K562 (cell line): ENCODE results near the gene KMT5B.

Experiments used
- CBX8 ChIP-seq: fragments of 200-600 bp; sonication (generic); IDR thresholded peaks from 2 replicates; pipeline ENCODE4 v1.6.1; 2012; ENCODE audit warnings: borderline replicate concordance, mixed run types, low read depth, mild to moderate bottlenecking, moderate library complexity, mixed read lengths, low read length, control low read depth, inconsistent platforms; ENCODE audit not compliant: poor library complexity, severe bottlenecking; ENCODE audit errors: extremely low read depth
- FOSL1 ChIP-seq: fragments of 200-800 bp; sonication (Bioruptor generic); conservative IDR thresholded peaks from 2 replicates; pipeline ENCODE4 v1.6.1; 2016; ENCODE audit warnings: missing genetic modification characterization, missing compliant biosample characterization
- NR3C1 ChIP-seq: sonication (generic); formaldehyde crosslinking; IDR thresholded peaks from 2 replicates; pipeline ENCODE4 v1.8.1; 2022; ENCODE audit warnings: missing genetic modification reagents
- POLR3G ChIP-seq: IDR thresholded peaks from 2 replicates; pipeline ENCODE4 v1.6.1; 2011; ENCODE audit not compliant: insufficient read length, insufficient replicate concordance; ENCODE audit errors: extremely low read depth
- RAD21 ChIP-seq, 2 experiments: fragments of 250-450 bp in 1 of 2; fragments of 450-650 bp in 1 of 2; sonication (Bioruptor Pico) in 1 of 2; formaldehyde crosslinking in 1 of 2; IDR thresholded peaks in 1 of 2; conservative IDR thresholded peaks in 1 of 2; 2 replicates each; pipeline versions ENCODE4 v1.4.0 to v1.8.0; 2020 to 2022; ENCODE audit warnings: mild to moderate bottlenecking in 2 of 2, moderate library complexity in 1 of 2
- ZFP1 ChIP-seq: fragments of 450-650 bp; formaldehyde crosslinking; IDR thresholded peaks from 2 replicates; pipeline ENCODE4 v1.4.0; 2020; ENCODE audit warnings: mild to moderate bottlenecking, mixed read lengths
- ZNF586 ChIP-seq: fragments of 450-650 bp; formaldehyde crosslinking; conservative IDR thresholded peaks from 2 replicates; pipeline ENCODE4 v1.4.0; 2020; ENCODE audit warnings: mild to moderate bottlenecking, moderate library complexity
- TF ChIP-seq, protein P1 (sequence below): sonication (generic); formaldehyde crosslinking; IDR thresholded peaks from 2 replicates; pipeline ENCODE4 v1.8.0; 2022; ENCODE audit warnings: mild to moderate bottlenecking, low read depth, missing genetic modification reagents
- TF ChIP-seq, protein P2 (sequence below): fragments of 450-650 bp; IDR thresholded peaks from one replicate; pipeline ENCODE4 v1.6.1; 2018; ENCODE audit warnings: mild to moderate bottlenecking, moderate library complexity; ENCODE audit not compliant: partially characterized antibody
- TF ChIP-seq, protein P3 (sequence below): sonication (generic); formaldehyde crosslinking; IDR thresholded peaks from 2 replicates; pipeline ENCODE4 v1.8.0; 2022; ENCODE audit warnings: mild to moderate bottlenecking, missing genetic modification reagents, borderline replicate concordance
- TF ChIP-seq, protein P4 (sequence below), 2 experiments: fragments of 450-650 bp; formaldehyde crosslinking in 1 of 2; IDR thresholded peaks; 2 replicates each; pipeline versions ENCODE4 v1.4.0 to v1.6.1; 2014 to 2020; ENCODE audit warnings: mild to moderate bottlenecking in 2 of 2, borderline replicate concordance in 1 of 2, low read depth in 1 of 2
- TF ChIP-seq, protein P5 (sequence below), 3 experiments: IDR thresholded peaks in 2 of 3; conservative IDR thresholded peaks in 1 of 3; 2 replicates each; pipeline ENCODE4 v1.5.1; 2011 to 2012; ENCODE audit warnings: low read length in 3 of 3, mild to moderate bottlenecking in 3 of 3, control low read depth in 2 of 3, improper control_type of control experiment in 1 of 3, inconsistent platforms in 1 of 3, low read depth in 1 of 3, mixed read lengths in 1 of 3, moderate library complexity in 1 of 3; ENCODE audit not compliant: insufficient read depth in 2 of 3

DNA sequence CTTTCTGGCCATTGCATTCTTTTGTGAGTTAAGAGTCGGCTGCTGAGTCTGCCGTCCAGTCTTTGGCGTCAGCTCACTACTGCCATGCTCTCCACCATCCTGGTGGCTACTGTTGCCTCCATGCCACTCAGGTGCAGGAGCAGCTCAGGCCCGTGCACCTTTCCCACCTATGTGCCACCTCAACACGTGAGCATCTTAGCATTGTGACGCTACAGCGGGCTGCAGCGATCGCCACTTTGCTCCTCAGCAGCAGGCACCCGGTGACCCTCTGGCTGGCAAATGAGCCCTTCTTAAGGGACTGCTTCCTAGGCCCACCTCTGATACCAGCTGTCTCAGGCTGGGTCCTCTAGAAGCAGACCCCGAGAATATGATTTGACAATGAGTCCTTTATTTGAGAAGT is 11.5 kb upstream of the KMT5B start:
- TF ChIP-seq POLR3G (no peak), ZNF586 (CRISPR knock-in tag) (no peak), RAD21 (CRISPR knock-in tag; conservative IDR thresholded peaks at IDR 0.05 in 1 of 2, IDR thresholded peaks at IDR 0.05 in 1 of 2) (no peak), CBX8 (no peak), ZFP1 (CRISPR knock-in tag) (no peak), FOSL1 (tag) (no peak), NR3C1 (CRISPR knock-in tag) (no peak)
- TF ChIP-seq, protein P1, sequence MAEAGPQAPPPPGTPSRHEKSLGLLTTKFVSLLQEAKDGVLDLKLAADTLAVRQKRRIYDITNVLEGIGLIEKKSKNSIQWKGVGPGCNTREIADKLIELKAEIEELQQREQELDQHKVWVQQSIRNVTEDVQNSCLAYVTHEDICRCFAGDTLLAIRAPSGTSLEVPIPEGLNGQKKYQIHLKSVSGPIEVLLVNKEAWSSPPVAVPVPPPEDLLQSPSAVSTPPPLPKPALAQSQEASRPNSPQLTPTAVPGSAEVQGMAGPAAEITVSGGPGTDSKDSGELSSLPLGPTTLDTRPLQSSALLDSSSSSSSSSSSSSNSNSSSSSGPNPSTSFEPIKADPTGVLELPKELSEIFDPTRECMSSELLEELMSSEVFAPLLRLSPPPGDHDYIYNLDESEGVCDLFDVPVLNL (CRISPR knock-in tag): no peak
- TF ChIP-seq, protein P2, sequence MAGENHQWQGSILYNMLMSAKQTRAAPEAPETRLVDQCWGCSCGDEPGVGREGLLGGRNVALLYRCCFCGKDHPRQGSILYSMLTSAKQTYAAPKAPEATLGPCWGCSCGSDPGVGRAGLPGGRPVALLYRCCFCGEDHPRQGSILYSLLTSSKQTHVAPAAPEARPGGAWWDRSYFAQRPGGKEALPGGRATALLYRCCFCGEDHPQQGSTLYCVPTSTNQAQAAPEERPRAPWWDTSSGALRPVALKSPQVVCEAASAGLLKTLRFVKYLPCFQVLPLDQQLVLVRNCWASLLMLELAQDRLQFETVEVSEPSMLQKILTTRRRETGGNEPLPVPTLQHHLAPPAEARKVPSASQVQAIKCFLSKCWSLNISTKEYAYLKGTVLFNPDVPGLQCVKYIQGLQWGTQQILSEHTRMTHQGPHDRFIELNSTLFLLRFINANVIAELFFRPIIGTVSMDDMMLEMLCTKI: no peak
- TF ChIP-seq, protein P3, sequence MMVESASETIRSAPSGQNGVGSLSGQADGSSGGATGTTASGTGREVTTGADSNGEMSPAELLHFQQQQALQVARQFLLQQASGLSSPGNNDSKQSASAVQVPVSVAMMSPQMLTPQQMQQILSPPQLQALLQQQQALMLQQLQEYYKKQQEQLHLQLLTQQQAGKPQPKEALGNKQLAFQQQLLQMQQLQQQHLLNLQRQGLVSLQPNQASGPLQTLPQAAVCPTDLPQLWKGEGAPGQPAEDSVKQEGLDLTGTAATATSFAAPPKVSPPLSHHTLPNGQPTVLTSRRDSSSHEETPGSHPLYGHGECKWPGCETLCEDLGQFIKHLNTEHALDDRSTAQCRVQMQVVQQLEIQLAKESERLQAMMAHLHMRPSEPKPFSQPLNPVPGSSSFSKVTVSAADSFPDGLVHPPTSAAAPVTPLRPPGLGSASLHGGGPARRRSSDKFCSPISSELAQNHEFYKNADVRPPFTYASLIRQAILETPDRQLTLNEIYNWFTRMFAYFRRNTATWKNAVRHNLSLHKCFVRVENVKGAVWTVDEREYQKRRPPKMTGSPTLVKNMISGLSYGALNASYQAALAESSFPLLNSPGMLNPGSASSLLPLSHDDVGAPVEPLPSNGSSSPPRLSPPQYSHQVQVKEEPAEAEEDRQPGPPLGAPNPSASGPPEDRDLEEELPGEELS (CRISPR knock-in tag): no peak
- TF ChIP-seq, protein P4, sequence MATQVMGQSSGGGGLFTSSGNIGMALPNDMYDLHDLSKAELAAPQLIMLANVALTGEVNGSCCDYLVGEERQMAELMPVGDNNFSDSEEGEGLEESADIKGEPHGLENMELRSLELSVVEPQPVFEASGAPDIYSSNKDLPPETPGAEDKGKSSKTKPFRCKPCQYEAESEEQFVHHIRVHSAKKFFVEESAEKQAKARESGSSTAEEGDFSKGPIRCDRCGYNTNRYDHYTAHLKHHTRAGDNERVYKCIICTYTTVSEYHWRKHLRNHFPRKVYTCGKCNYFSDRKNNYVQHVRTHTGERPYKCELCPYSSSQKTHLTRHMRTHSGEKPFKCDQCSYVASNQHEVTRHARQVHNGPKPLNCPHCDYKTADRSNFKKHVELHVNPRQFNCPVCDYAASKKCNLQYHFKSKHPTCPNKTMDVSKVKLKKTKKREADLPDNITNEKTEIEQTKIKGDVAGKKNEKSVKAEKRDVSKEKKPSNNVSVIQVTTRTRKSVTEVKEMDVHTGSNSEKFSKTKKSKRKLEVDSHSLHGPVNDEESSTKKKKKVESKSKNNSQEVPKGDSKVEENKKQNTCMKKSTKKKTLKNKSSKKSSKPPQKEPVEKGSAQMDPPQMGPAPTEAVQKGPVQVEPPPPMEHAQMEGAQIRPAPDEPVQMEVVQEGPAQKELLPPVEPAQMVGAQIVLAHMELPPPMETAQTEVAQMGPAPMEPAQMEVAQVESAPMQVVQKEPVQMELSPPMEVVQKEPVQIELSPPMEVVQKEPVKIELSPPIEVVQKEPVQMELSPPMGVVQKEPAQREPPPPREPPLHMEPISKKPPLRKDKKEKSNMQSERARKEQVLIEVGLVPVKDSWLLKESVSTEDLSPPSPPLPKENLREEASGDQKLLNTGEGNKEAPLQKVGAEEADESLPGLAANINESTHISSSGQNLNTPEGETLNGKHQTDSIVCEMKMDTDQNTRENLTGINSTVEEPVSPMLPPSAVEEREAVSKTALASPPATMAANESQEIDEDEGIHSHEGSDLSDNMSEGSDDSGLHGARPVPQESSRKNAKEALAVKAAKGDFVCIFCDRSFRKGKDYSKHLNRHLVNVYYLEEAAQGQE (IDR thresholded peaks at IDR 0.05; ENCODE audit: borderline replicate concordance): no peak
- TF ChIP-seq, protein P4 (CRISPR knock-in tag; IDR thresholded peaks at IDR 0.05; ENCODE audit: low read depth): no peak
- TF ChIP-seq, protein P5, sequence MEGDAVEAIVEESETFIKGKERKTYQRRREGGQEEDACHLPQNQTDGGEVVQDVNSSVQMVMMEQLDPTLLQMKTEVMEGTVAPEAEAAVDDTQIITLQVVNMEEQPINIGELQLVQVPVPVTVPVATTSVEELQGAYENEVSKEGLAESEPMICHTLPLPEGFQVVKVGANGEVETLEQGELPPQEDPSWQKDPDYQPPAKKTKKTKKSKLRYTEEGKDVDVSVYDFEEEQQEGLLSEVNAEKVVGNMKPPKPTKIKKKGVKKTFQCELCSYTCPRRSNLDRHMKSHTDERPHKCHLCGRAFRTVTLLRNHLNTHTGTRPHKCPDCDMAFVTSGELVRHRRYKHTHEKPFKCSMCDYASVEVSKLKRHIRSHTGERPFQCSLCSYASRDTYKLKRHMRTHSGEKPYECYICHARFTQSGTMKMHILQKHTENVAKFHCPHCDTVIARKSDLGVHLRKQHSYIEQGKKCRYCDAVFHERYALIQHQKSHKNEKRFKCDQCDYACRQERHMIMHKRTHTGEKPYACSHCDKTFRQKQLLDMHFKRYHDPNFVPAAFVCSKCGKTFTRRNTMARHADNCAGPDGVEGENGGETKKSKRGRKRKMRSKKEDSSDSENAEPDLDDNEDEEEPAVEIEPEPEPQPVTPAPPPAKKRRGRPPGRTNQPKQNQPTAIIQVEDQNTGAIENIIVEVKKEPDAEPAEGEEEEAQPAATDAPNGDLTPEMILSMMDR (IDR thresholded peaks at IDR 0.05 in 2 of 3, conservative IDR thresholded peaks at IDR 0.05 in 1 of 3; ENCODE audit: insufficient read depth in 2 of 3, low read depth in 1 of 3, low read length in 3 of 3): no peak
